ENCODE data around the gene DCDC2C.

DCDC2C gene

GRCh38 chr2:3674066-3674845 is 29.1 kb upstream of the DCDC2C start:
- DNase-seq = no peak

DNA sequence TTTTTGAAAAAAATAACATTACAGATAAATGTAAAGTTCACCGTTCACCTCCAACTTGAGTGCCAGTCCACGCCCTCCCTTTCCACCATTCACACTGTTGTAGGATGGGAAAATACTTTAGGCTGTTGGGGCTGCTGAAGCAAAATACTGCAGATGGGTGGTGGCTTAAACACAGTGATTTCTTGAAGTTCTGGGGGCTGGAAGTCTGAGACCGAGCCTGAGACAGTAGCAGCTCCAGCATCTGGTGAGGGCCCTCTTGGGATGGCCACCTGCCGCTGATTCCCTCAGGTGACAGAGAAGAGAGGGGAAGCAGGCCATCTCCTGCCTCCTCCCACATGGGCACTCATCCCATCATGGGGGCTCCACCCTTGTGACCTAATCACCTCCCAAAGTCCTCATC is 27.7 kb upstream of the DCDC2C start:
- no peak for DNase-seq

GRCh38 chr2:3677436-3677835 is 25.9 kb upstream of the DCDC2C start:
- DNase-seq = no peak

DNA sequence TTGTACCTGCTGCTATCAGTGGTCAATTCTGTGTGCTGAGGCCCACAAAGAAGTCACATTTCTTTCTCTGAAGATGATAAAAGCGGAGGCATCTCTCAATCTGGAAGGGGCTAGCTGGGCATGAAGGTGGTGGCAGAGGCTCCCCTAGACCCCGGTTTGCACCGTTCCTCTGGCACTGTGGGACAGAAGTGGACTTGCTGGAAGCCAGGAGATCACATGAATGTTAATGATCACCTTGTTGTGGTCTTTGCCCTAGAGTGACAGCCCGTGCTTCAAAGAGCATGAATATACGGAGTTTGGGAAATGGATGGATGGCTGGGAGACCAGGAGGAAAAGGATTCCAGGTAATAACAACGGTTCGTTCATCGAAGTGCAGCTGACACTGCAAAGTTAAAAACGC is 25.2 kb upstream of the DCDC2C start:
- DNase-seq = no peak

- no peak for DNase-seq
Measured at GRCh38 chr2:3679180-3679579, 24.2 kb upstream of the DCDC2C start.

- DNase-seq = no peak
Measured at GRCh38 chr2:3679616-3680393, 23.6 kb upstream of the DCDC2C start.

- DNase-seq = no peak
Measured at GRCh38 chr2:3680548-3681345, 22.6 kb upstream of the DCDC2C start.

GRCh38 chr2:3681625-3682024 is 21.8 kb upstream of the DCDC2C start:
- DNase-seq = no peak

DNA sequence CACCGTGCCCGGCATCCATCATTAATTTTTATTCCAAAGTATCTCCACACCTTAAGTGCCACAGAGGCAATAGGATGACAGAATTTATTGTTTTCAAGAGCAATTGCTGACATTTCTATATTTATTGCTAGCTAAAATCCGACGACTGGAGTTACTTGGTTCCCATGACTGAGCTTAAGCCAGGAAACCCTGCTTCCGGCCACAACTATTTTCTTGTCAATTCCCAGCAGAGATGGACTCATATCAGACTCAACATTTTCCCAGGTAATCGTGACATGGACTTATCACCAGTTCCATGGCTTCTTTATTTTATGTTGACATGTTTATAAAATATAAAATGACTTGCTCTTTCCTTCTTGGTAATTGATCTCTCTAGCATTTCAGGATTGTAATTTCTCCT is 20.6 kb upstream of the DCDC2C start:
- no peak for DNase-seq

- DNase-seq = no peak
Measured at GRCh38 chr2:3683748-3684454, 19.5 kb upstream of the DCDC2C start.

- no peak for DNase-seq
Measured at GRCh38 chr2:3689998-3690748, 13.2 kb upstream of the DCDC2C start.

DNA sequence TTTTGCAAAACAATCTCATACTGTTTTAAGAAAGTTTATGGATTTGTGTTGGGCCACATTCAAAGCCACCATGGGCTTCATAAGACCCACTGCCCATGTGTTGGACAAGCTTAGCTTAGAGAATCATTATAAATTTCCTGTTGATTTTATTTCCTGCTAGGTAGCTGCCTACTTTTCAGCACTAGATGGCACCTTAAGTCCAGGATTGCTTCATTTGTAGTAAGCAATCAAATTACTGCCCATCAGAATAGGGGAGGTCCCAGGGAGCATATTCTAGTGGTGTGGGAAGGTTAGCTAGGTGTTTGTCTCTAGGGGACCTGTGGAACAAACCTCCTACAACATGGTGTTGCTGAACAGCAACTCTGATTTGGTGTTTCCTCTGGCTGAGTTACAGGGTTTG is 11.0 kb upstream of the DCDC2C start:
- no peak for DNase-seq

- DNase-seq = no peak
Measured at GRCh38 chr2:3696545-3696944, 6.8 kb upstream of the DCDC2C start.

DNA sequence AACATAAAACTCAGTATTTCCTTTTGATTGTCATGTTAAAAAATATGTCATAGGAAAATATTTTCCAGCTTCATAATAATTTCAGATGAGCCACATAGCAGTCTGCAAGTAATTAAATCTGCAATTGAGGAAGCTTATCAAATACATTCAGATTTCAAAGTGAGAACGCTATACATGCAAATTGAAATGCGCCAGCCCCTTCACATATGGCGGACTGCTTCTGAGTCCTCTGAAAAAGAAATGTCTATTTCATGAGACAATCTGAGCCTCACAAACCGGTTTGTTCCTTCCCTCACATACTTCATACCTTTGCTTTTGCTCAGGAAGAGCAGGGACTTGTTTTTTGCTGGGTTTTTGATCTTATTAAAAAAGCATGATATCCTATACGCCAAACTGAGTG is 2.3 kb upstream of the DCDC2C start:
- no peak for DNase-seq

DNA sequence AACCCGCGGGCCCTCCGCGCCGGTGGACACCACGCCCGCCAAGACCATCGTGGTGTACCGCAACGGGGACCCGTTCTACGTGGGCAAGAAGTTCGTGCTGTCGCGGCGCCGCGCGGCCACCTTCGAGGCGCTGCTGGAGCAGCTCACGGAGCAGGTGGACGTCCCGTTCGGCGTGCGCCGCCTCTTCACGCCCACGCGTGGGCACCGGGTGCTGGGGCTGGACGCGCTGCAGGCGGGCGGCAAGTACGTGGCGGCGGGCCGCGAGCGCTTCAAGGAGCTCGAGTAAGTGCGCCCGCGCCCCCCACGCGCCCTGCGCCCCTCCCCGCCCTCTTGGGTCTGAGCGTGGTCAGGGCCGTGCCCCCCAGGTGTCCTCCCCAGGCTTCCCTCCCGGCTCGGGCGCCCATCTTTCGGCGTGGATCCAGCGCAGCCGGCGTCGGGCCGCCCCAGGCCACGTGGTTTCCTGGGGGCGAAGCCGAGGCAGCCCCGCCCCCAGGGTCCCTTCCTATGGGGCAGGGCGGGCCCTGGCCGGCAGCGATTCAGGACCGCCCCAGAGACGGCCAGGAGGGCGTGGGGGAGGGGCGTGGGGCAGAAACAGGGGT is 481 bp downstream of the DCDC2C start:
- no peak for DNase-seq

DNA sequence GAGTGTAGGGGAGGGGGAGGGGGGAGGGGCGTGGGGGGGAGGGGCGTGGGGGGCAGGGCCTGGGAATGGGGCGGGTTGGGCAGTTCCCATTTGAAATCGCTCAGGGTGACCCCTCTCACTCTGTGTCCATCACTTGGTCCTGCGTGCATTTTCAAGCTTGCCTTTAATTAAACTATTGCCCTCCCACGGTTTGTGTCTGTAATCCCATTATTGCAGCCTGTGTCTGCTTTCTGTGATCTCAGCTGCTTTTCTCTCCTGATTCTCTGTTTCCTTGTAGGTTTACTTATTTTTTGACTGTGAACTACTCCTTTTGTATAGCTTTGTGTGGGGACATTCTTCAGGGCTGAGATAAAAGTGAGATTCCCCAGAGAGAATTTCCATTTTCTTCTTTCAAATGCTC is 1.3 kb downstream of the DCDC2C start:
- DNase-seq = no peak

DNA sequence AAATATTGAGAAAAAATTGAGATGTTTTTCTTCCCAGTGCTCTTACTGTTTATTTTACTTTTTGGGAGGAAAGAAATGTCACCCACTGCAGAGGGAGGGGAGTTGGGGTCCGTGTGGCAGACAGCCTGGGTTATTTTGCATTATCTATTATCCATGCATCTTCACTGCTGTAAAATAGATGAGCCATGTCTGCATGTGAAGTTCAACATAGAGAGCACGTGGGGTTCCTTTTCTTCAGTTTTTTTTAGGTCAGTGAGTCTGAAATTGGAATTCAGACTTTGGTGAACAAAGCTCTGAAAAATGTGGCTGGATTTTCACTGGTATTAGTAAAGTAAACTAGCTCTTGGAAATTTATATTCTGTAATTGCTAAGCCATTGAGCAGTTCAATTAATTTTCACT is 2.4 kb downstream of the DCDC2C start:
- no peak for DNase-seq

GRCh38 chr2:3706892-3707291 is 3.5 kb downstream of the DCDC2C start:
- DNase-seq = no peak

DNA sequence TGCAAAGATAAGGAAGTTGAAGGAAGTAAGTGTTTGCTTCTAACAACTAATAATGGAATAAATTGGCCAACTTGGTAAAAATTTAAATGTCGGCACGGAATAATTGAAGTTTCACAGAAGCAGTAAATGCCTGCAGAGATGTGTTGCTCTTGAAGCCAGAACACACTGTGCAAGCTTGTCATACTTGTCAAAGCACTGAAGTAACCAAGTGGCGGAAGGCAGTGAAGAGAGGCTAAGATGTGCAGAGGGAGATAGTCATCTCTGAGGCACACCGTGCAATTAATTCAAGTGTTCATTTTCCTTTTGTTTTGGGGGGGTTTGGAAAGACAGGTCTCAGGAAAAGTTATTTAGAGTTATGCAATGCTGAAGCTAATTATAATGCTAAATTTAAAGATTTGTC is 5.2 kb downstream of the DCDC2C start:
- no peak for DNase-seq

GRCh38 chr2:3709225-3709624 is 5.8 kb downstream of the DCDC2C start:
- DNase-seq = no peak

- DNase-seq = no peak
Measured at GRCh38 chr2:3712424-3712823, 9.0 kb downstream of the DCDC2C start.
